Measurements from ENCODE around the gene SELENOH. TPM values are rescaled to one million over a fixed set of nuclear protein-coding genes. Genes with fewer than 3 reads are reported as not detected.

SELENOH gene
- total RNA-seq, 2 experiments from 2014 or later = 204 to 210 TPM

GRCh38 chr11:57781529-57781943 lies 40.2 kb downstream of the SELENOH start:
- ChIA-PET CTCF (no interaction called here), POLR2A (interaction anchor here (1.3 kb wide), 2 partner anchors 9 to 40 kb away, joined by 3 read pairs; partner anchors contain the start of gene SELENOH)
- peak overlapping the region; percentile 62 for H3K27ac Mint-ChIP-seq
- H3K36me3 Mint-ChIP-seq (ENCODE audit: low read depth) = peaks cover 9% of the 10 kb centered on the region
- peaks cover 30% of the 10 kb centered on the region for H3K4me1 Mint-ChIP-seq (ENCODE audit: low read depth)
- no peak overlapping the region for H3K4me3 Mint-ChIP-seq
- no peaks in the 10 kb centered on the region for H3K9me3 Mint-ChIP-seq (ENCODE audit: insufficient read depth)
- no peak for ATAC-seq
- DNase-seq = peak; percentile 23
- H3K27me3 Mint-ChIP-seq (ENCODE audit: low read depth) = no peaks in the 10 kb centered on the region

- H3K4me3 Mint-ChIP-seq = no peak overlapping the region
- no peak overlapping the region for H3K27ac Mint-ChIP-seq
- POLR2A ChIA-PET = no interaction called here
- H3K27me3 Mint-ChIP-seq (ENCODE audit: low read depth) = no peaks in the 10 kb centered on the region
- H3K4me1 Mint-ChIP-seq (ENCODE audit: low read depth) = peaks cover 33% of the 10 kb centered on the region
- CTCF ChIA-PET = interaction anchor here (0.6 to 1.2 kb wide), 5 partner anchors 8 to 41 kb away, joined by 3 to 5 read pairs (median 3); partner anchors contain the start of gene BTBD18
- H3K36me3 Mint-ChIP-seq (ENCODE audit: low read depth) = peaks cover 13% of the 10 kb centered on the region
- ATAC-seq (no peak), DNase-seq (no peak)
- no peaks in the 10 kb centered on the region for H3K9me3 Mint-ChIP-seq (ENCODE audit: insufficient read depth)
These were observed 43.8 kb downstream of the SELENOH start for GRCh38 chr11:57785072-57785471.

- no peak overlapping the region for H3K4me3 Mint-ChIP-seq
- H3K27me3 Mint-ChIP-seq (ENCODE audit: low read depth) = no peaks in the 10 kb centered on the region
- ChIA-PET POLR2A (no interaction called here), CTCF (interaction anchor here (1.1 kb wide), 1 partner anchor 35 kb away, joined by 4 read pairs; the partner anchor contains the start of gene BTBD18)
- peaks cover 37% of the 10 kb centered on the region for H3K4me1 Mint-ChIP-seq (ENCODE audit: low read depth)
- ATAC-seq (no peak), DNase-seq (no peak)
- H3K27ac Mint-ChIP-seq = no peak overlapping the region
- no peaks in the 10 kb centered on the region for H3K9me3 Mint-ChIP-seq (ENCODE audit: insufficient read depth)
- peaks cover 13% of the 10 kb centered on the region for H3K36me3 Mint-ChIP-seq (ENCODE audit: low read depth)
These were observed 45.1 kb downstream of the SELENOH start for GRCh38 chr11:57786436-57786835.

- H3K27me3 Mint-ChIP-seq (ENCODE audit: low read depth) = no peaks in the 10 kb centered on the region
- no peak overlapping the region for H3K4me3 Mint-ChIP-seq
- POLR2A ChIA-PET = no interaction called here
- peaks cover 39% of the 10 kb centered on the region for H3K4me1 Mint-ChIP-seq (ENCODE audit: low read depth)
- CTCF ChIA-PET = interaction anchor here (1.1 kb wide), 1 partner anchor 36 kb away, joined by 4 read pairs; the partner anchor contains the start of gene BTBD18
- no peaks in the 10 kb centered on the region for H3K9me3 Mint-ChIP-seq (ENCODE audit: insufficient read depth)
- H3K27ac Mint-ChIP-seq = no peak overlapping the region
- ATAC-seq (no peak), DNase-seq (no peak)
- H3K36me3 Mint-ChIP-seq (ENCODE audit: low read depth) = peaks cover 9% of the 10 kb centered on the region
These were observed 45.8 kb downstream of the SELENOH start for GRCh38 chr11:57787006-57787604.

- Mint-ChIP-seq H3K9me3 (ENCODE audit: insufficient read depth) (no peaks in the 10 kb centered on the region), H3K4me1 (ENCODE audit: low read depth) (peaks cover 47% of the 10 kb centered on the region), H3K27ac (peak overlapping the region; percentile 14), H3K4me3 (no peak overlapping the region), H3K36me3 (ENCODE audit: low read depth) (peaks cover 6% of the 10 kb centered on the region), H3K27me3 (ENCODE audit: low read depth) (no peaks in the 10 kb centered on the region)
- ChIA-PET CTCF (interaction anchor here (2.2 kb wide), 1 partner anchor 12 kb away, joined by 16 read pairs; no protein-coding TSS in a partner anchor), POLR2A (interaction anchor here (1.2 kb wide), 1 partner anchor 47 kb away, joined by 5 read pairs; the partner anchor contains the start of gene SELENOH)
- no peak for ATAC-seq
- DNase-seq = no peak
These were observed 46.8 kb downstream of the SELENOH start for GRCh38 chr11:57787920-57788702.

- Mint-ChIP-seq H3K4me3 (no peak overlapping the region), H3K27ac (no peak overlapping the region), H3K36me3 (ENCODE audit: low read depth) (peaks cover 7% of the 10 kb centered on the region), H3K9me3 (ENCODE audit: insufficient read depth) (no peaks in the 10 kb centered on the region), H3K4me1 (ENCODE audit: low read depth) (peaks cover 52% of the 10 kb centered on the region), H3K27me3 (ENCODE audit: low read depth) (no peaks in the 10 kb centered on the region)
- DNase-seq = no peak
- ATAC-seq = no peak
- ChIA-PET CTCF (interaction anchor here (2.2 kb wide), 1 partner anchor 12 kb away, joined by 16 read pairs; no protein-coding TSS in a partner anchor), POLR2A (interaction anchor here (1.2 kb wide), 1 partner anchor 47 kb away, joined by 5 read pairs; the partner anchor contains the start of gene SELENOH)
These were observed 47.4 kb downstream of the SELENOH start for GRCh38 chr11:57788703-57789088.

- POLR2A ChIA-PET = interaction anchor here (0.6 to 4.0 kb wide), 3 partner anchors 9 to 58 kb away, joined by 4 to 46 read pairs (median 4); partner anchors contain the start of gene SELENOH
- no peaks in the 10 kb centered on the region for H3K27me3 Mint-ChIP-seq (ENCODE audit: low read depth)
- H3K9me3 Mint-ChIP-seq (ENCODE audit: insufficient read depth) = no peaks in the 10 kb centered on the region
- peak overlapping the region; percentile 96 for H3K27ac Mint-ChIP-seq
- ATAC-seq (no peak), DNase-seq (peak; percentile 22)
- CTCF ChIA-PET = interaction anchor here (0.6 to 2.4 kb wide), 5 partner anchors 9 to 127 kb away, joined by 3 to 21 read pairs (median 3); partner anchors contain the start of genes BTBD18 and CTNND1
- peak overlapping the region; percentile 52 for H3K4me3 Mint-ChIP-seq
- H3K36me3 Mint-ChIP-seq (ENCODE audit: low read depth) = peaks cover 21% of the 10 kb centered on the region
- peaks cover 66% of the 10 kb centered on the region for H3K4me1 Mint-ChIP-seq (ENCODE audit: low read depth)
These were observed 50.2 kb downstream of the SELENOH start for GRCh38 chr11:57791321-57792059.

- ChIA-PET POLR2A (interaction anchor here (0.8 to 4.0 kb wide), 3 partner anchors 17 to 58 kb away, joined by 3 to 46 read pairs (median 4); partner anchors contain the start of gene SELENOH), CTCF (interaction anchor here (0.6 to 2.4 kb wide), 5 partner anchors 9 to 127 kb away, joined by 3 to 21 read pairs (median 3); partner anchors contain the start of genes BTBD18 and CTNND1)
- Mint-ChIP-seq H3K36me3 (ENCODE audit: low read depth) (peaks cover 25% of the 10 kb centered on the region), H3K27ac (peak overlapping the region; percentile 96), H3K4me1 (ENCODE audit: low read depth) (peaks cover 65% of the 10 kb centered on the region), H3K27me3 (ENCODE audit: low read depth) (no peaks in the 10 kb centered on the region), H3K9me3 (ENCODE audit: insufficient read depth) (no peaks in the 10 kb centered on the region), H3K4me3 (peak overlapping the region; percentile 52)
- peak; percentile 91 for DNase-seq
- peak; percentile 93 for ATAC-seq
These were observed 50.8 kb downstream of the SELENOH start for GRCh38 chr11:57792060-57792541.

GRCh38 chr11:57792870-57793269 lies 51.6 kb downstream of the SELENOH start:
- Mint-ChIP-seq H3K4me3 (peak overlapping the region; percentile 29), H3K27me3 (ENCODE audit: low read depth) (no peaks in the 10 kb centered on the region), H3K9me3 (ENCODE audit: insufficient read depth) (no peaks in the 10 kb centered on the region), H3K36me3 (ENCODE audit: low read depth) (peaks cover 28% of the 10 kb centered on the region), H3K4me1 (ENCODE audit: low read depth) (peaks cover 60% of the 10 kb centered on the region), H3K27ac (peak overlapping the region; percentile 81)
- DNase-seq (no peak), ATAC-seq (no peak)
- CTCF ChIA-PET = interaction anchor here (0.7 to 2.5 kb wide), 5 partner anchors 8 to 49 kb away, joined by 3 to 21 read pairs (median 3); partner anchors contain the start of genes BTBD18 and CTNND1
- POLR2A ChIA-PET = interaction anchor here (0.8 to 4.0 kb wide), 2 partner anchors 18 to 50 kb away, joined by 3 to 46 read pairs; partner anchors contain the start of gene SELENOH

Measured in activated CD8-positive, alpha-beta T cell treated with anti-CD3 and anti-CD28 coated beads, Interleukin-2, amount 10 ng/mL, durations not matched to agents 7 days and 5 days (primary cell).